ENCODE results near the gene ZNF200. TPM values are rescaled to one million over a fixed set of nuclear protein-coding genes. Genes with fewer than 3 reads are reported as not detected.

ZNF200 gene
- total and polyA plus RNA-seq, 2 experiments from 2014 or later = 4.6 to 12.5 TPM

DNA sequence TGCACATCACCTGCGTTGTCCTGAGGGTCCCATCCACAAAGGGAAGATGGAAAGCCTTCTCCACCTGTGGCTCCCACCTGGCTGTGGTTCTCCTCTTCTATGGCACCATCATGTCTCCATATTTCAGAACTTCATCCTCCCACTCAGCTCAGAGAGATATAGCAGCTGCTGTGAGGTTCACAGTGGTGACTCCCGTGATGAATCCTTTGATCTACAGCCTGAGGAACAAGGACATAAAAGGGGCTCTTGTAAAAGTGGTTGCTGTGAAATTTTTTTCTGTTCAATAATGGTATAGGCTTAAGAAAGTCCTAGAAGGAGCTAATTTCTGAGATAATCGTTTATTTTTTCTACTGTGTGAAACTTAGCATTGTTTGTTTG is 18.7 kb downstream of the ZNF200 start:
- no peak for DNase-seq (ENCODE audit: low spot score)
- no peaks in the 10 kb centered on the region for H3K79me2 ChIP-seq
- H3K27me3 ChIP-seq = no peaks in the 10 kb centered on the region
- no peaks in the 10 kb centered on the region for H3K9me3 ChIP-seq (ENCODE audit: low read depth)
- H3K36me3 ChIP-seq (replicated peaks; ENCODE audit: insufficient read depth, low read depth) = no peaks in the 10 kb centered on the region
- no peak overlapping the region for H3K4me3 ChIP-seq
- H2AFZ ChIP-seq = no peak overlapping the region
- no peaks in the 10 kb centered on the region for H4K20me1 ChIP-seq (ENCODE audit: insufficient read depth, poor library complexity, severe bottlenecking)
- H3K4me1 ChIP-seq (ENCODE audit: insufficient read depth) = no peaks in the 10 kb centered on the region
- no peaks in the 10 kb centered on the region for H3K9me2 ChIP-seq (replicated peaks; ENCODE audit: insufficient read depth)
- TF ChIP-seq EZH2 (IDR thresholded peaks at IDR 0.05; ENCODE audit: borderline replicate concordance) (no peak), EZH2phosphoT487 (IDR thresholded peaks at IDR 0.05; ENCODE audit: low read depth, severe bottlenecking, unreplicated experiment) (no peak)
- TF ChIP-seq, protein P1, sequence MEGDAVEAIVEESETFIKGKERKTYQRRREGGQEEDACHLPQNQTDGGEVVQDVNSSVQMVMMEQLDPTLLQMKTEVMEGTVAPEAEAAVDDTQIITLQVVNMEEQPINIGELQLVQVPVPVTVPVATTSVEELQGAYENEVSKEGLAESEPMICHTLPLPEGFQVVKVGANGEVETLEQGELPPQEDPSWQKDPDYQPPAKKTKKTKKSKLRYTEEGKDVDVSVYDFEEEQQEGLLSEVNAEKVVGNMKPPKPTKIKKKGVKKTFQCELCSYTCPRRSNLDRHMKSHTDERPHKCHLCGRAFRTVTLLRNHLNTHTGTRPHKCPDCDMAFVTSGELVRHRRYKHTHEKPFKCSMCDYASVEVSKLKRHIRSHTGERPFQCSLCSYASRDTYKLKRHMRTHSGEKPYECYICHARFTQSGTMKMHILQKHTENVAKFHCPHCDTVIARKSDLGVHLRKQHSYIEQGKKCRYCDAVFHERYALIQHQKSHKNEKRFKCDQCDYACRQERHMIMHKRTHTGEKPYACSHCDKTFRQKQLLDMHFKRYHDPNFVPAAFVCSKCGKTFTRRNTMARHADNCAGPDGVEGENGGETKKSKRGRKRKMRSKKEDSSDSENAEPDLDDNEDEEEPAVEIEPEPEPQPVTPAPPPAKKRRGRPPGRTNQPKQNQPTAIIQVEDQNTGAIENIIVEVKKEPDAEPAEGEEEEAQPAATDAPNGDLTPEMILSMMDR (IDR thresholded peaks at IDR 0.05; ENCODE audit: poor library complexity) = no peak
- H3K4me2 ChIP-seq = no peak overlapping the region
- H3K27ac ChIP-seq = no peak overlapping the region
- whole genome bisulfite sequencing (ENCODE audit: low lambda C conversion rate, missing lambda C conversion rate) = 60% methylated on average over 3 of the region's 3 CpGs

DNA sequence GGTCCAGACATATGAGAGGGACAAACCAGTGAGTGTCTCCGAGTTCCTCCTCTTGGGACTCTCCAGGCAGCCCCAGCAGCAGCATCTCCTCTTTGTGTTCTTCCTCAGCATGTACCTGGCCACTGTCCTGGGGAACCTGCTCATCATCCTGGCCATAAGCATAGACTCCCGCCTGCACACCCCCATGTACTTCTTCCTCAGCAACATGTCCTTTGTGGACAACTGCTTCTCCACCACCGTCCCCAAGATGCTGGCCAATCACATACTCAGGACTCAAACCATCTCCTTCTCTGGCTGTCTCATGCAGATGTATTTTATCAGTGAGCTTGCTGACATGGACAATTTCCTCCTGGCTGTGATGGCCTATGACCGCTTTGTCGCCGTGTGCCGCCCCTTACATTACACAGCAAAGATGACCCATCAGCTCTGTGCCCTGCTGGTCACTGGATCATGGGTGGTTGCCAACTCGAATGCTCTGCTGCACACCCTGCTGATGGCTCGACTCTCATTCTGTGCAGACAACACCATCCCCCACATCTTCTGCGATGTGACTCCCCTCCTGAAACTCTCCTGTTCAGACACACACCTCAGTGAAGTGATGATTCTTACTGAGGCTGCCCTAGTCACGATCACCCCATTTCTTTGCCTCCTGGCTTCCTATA is 19.2 kb downstream of the ZNF200 start:
- Histone ChIP-seq H3K36me3 (replicated peaks; ENCODE audit: insufficient read depth, low read depth) (no peaks in the 10 kb centered on the region), H3K79me2 (no peaks in the 10 kb centered on the region), H3K4me3 (no peak overlapping the region), H3K27ac (no peak overlapping the region), H3K4me1 (ENCODE audit: insufficient read depth) (no peaks in the 10 kb centered on the region), H3K9me2 (replicated peaks; ENCODE audit: insufficient read depth) (no peaks in the 10 kb centered on the region), H3K27me3 (no peaks in the 10 kb centered on the region), H3K9me3 (ENCODE audit: low read depth) (no peaks in the 10 kb centered on the region), H4K20me1 (ENCODE audit: insufficient read depth, poor library complexity, severe bottlenecking) (no peaks in the 10 kb centered on the region), H3K4me2 (no peak overlapping the region), H2AFZ (no peak overlapping the region)
- TF ChIP-seq EZH2phosphoT487 (IDR thresholded peaks at IDR 0.05; ENCODE audit: low read depth, severe bottlenecking, unreplicated experiment) = no peak
- TF ChIP-seq, protein P1 (IDR thresholded peaks at IDR 0.05; ENCODE audit: poor library complexity) = no peak
- TF ChIP-seq EZH2 (IDR thresholded peaks at IDR 0.05; ENCODE audit: borderline replicate concordance) = no peak
- WGBS (ENCODE audit: low lambda C conversion rate, missing lambda C conversion rate) = 79% methylated on average over 11 of the region's 11 CpGs
- DNase-seq (ENCODE audit: low spot score) = no peak

DNA sequence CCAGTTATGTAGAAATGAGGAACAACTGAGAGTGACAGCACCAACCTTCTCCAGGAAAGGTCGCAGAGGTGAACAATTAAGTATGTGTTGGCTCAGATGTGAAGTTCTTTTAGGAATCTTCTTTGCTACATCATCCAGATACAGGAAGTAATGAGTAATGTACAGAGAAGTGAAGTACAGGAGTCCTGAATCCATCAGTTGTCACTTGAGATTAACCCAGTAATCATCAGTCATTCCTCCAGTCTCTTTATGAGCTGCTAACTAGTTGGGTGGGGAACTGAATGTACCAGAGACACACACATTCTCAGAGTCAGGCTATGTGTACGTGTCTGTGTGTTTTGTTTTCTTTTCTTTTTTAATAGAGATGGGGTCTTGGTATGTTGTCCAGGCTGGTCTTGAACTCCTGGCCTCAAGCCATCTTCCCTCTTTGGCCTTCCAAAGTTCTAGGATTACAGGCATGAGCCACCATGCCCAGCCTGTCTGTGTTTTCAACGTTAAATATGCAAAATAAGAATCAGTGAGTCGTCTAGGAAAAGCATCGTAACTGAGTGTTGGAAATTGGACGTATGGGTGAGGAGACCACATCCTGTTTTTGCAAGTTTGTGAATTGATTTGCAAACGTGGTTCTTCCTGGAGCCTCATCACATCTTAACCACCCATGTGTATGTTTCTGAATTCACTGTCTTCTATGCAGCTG is 19.9 kb downstream of the ZNF200 start:
- no peak overlapping the region for H3K27ac ChIP-seq
- no peaks in the 10 kb centered on the region for H3K9me2 ChIP-seq (replicated peaks; ENCODE audit: insufficient read depth)
- DNase-seq (ENCODE audit: low spot score) = no peak
- no peaks in the 10 kb centered on the region for H3K27me3 ChIP-seq
- TF ChIP-seq, protein P1 (IDR thresholded peaks at IDR 0.05; ENCODE audit: poor library complexity) = no peak
- no peak for TF ChIP-seq EZH2 (IDR thresholded peaks at IDR 0.05; ENCODE audit: borderline replicate concordance)
- H3K79me2 ChIP-seq = no peaks in the 10 kb centered on the region
- H3K4me1 ChIP-seq (ENCODE audit: insufficient read depth) = no peaks in the 10 kb centered on the region
- H4K20me1 ChIP-seq (ENCODE audit: insufficient read depth, poor library complexity, severe bottlenecking) = no peaks in the 10 kb centered on the region
- H3K36me3 ChIP-seq (replicated peaks; ENCODE audit: insufficient read depth, low read depth) = no peaks in the 10 kb centered on the region
- H2AFZ ChIP-seq = no peak overlapping the region
- 50% methylated on average over 7 of the region's 7 CpGs for WGBS (ENCODE audit: low lambda C conversion rate, missing lambda C conversion rate)
- no peak overlapping the region for H3K4me2 ChIP-seq
- H3K9me3 ChIP-seq (ENCODE audit: low read depth) = no peaks in the 10 kb centered on the region
- no peak overlapping the region for H3K4me3 ChIP-seq

Measured in hepatocyte (in vitro differentiated cells).